ENCODE results near the gene SARS2. TPM values are rescaled to one million over a fixed set of nuclear protein-coding genes. Genes with fewer than 3 reads are reported as not detected.
"Not testable (repeated sequence)": the region's sequence is repeated elsewhere in the genome, so short reads cannot be mapped to it uniquely, and the experiment has no call there.

Gene SARS2
- total RNA-seq = 10 to 100 TPM; 39.8 to 43.2 TPM

DNA sequence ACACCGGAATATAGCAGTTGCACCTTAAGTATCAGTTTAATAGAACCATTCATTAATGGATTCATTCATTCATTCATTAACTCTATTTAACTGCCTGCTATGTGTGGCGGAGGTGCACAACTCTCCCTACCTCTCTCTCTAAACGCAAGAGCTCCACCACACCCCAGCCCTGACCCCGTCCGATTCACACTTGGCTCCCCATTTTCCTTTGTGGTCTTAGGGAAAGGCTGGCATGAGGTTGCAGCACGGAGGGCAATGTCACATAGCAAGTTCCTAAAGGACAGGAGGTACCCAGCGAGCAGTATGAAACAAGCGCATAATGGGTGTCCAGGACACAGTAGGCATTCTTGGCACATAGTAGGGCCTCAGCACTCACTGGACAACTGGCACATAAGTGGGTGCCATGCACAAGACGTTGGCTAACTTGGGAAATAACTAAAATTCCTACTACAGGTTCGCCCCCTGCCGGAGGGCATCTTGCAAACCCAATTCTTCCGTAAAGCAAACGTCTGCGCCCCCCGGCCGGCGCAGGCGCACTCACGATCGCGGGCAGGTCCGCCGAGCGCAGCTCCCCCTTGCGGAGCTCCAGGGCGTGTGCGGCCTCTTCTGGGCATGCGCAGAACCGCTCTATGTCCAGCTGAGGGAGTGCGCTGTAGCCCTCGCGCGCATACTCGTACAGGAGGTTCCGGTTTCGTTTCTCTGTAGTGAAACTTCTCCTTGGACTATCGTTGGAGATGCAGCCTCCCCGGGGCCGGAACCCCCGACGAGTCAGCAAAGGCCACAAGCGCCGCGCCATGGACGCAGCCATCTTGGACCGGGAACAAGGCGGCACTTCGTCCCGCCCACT, at the start of gene SARS2:
SARS2 (minus strand) TSS at position 835 of the 847 bp plus-strand sequence; CDS start at position 808, 27 bp downstream.
- DNase-seq = peak; percentile 92
- H3K36me3 Mint-ChIP-seq = peaks cover 39% of the 10 kb centered on the region
- peak within 1 kb of the TSS; percentile 97 for H3K4me3 Mint-ChIP-seq

GRCh38 chr19:38979812-38980211, 49.2 kb upstream of the SARS2 start:
- H3K4me3 Mint-ChIP-seq = no peak overlapping the region
- no peaks in the 10 kb centered on the region for H3K9me3 Mint-ChIP-seq
- peaks cover 38% of the 10 kb centered on the region for H3K27me3 Mint-ChIP-seq
- H3K36me3 Mint-ChIP-seq = no peaks in the 10 kb centered on the region
- no peak overlapping the region for H3K27ac Mint-ChIP-seq
- no peak for DNase-seq
- H3K4me1 Mint-ChIP-seq = peaks cover 9% of the 10 kb centered on the region

More for the DNA sequence above, at the start of gene SARS2:
- no peaks in the 10 kb centered on the region for H3K27me3 Mint-ChIP-seq
- peak within 1 kb of the TSS; percentile 99 for H3K27ac Mint-ChIP-seq
- peaks cover 9% of the 10 kb centered on the region for H3K9me3 Mint-ChIP-seq
- H3K4me1 Mint-ChIP-seq = peaks cover 25% of the 10 kb centered on the region

DNA sequence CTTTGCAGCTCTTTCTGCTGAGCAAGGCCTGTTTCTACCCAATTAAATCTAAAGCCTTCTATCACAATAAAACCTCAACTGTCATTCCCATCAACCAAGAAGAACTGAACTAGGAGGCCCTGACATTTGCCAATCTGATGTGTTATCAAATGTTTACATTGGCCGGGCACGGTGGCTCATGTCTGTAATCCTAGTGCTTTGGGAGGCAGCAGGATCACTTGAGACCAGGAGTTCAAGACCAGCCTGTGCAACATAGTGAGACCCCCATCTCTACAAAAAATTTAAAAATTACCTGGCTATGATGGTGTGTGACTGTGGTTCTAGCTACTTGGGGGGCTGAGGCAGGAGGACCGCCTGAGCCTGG, 47.7 kb upstream of the SARS2 start:
- no peak overlapping the region for H3K4me3 Mint-ChIP-seq
- H3K9me3 Mint-ChIP-seq = no peaks in the 10 kb centered on the region
- H3K4me1 Mint-ChIP-seq = peaks cover 9% of the 10 kb centered on the region
- no peak for DNase-seq
- H3K36me3 Mint-ChIP-seq = no peaks in the 10 kb centered on the region
- H3K27ac Mint-ChIP-seq = no peak overlapping the region
- peaks cover 45% of the 10 kb centered on the region for H3K27me3 Mint-ChIP-seq

GRCh38 chr19:38977445-38978325, 47.1 kb upstream of the SARS2 start:
- no peak overlapping the region for H3K4me3 Mint-ChIP-seq
- no peaks in the 10 kb centered on the region for H3K9me3 Mint-ChIP-seq
- peak; percentile 48 for DNase-seq
- H3K4me1 Mint-ChIP-seq = peaks cover 9% of the 10 kb centered on the region
- H3K36me3 Mint-ChIP-seq = no peaks in the 10 kb centered on the region
- H3K27me3 Mint-ChIP-seq = peaks cover 45% of the 10 kb centered on the region
- no peak overlapping the region for H3K27ac Mint-ChIP-seq

GRCh38 chr19:38975861-38976271, 45.3 kb upstream of the SARS2 start:
- Mint-ChIP-seq H3K27ac (no peak overlapping the region), H3K27me3 (peaks cover 45% of the 10 kb centered on the region), H3K4me1 (peaks cover 9% of the 10 kb centered on the region), H3K36me3 (no peaks in the 10 kb centered on the region), H3K4me3 (no peak overlapping the region), H3K9me3 (no peaks in the 10 kb centered on the region)
- no peak for DNase-seq

DNA sequence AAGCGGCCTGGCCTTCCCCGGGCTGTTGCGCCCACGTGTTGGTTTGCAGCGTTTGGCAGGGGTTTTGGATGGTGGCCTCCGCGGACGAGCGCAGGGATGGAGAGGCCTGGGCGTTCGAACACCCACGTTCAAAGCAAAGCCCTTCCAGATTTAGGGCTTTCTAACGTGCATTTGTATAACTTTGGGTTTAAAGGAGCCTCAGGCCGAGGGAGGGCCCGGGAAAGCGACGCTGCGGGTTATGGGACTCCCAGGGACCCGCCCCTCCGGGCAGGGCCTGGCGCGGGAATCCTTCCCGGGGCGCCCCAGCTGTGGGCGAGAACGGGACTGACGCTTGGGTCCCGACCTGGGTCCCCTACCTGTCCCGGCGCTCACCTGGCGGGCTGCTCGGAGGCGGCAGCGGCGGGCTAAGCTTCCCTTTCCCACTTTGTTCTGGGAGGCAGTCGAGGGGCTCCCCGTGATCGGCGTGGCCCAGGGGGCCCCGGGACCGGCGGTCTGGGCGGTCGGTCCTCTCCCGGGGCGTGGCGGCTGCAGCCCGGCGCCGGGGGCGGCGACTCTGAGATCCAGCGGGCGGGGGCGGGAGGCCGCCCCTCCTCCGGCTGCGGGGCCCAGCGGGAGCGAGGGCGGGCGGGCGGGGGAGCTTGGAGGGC, 44.8 kb upstream of the SARS2 start, which contains the start of gene FBXO17:
FBXO17 (minus strand) TSS at position 529 of the 647 bp plus-strand sequence. CDS start 25,423 bp downstream, outside the sequence.
- Mint-ChIP-seq H3K27ac (no peak within 1 kb of the TSS), H3K27me3 (peaks cover 42% of the 10 kb centered on the region), H3K4me3 (peak within 1 kb of the TSS; percentile 16), H3K4me1 (peaks cover 9% of the 10 kb centered on the region), H3K9me3 (no peaks in the 10 kb centered on the region), H3K36me3 (no peaks in the 10 kb centered on the region)
- peak; percentile 9 for DNase-seq

- H3K36me3 Mint-ChIP-seq = no peaks in the 10 kb centered on the region
- DNase-seq = no peak
- H3K4me3 Mint-ChIP-seq = peak overlapping the region; percentile 16
- H3K4me1 Mint-ChIP-seq = peaks cover 9% of the 10 kb centered on the region
- H3K9me3 Mint-ChIP-seq = no peaks in the 10 kb centered on the region
- no peak overlapping the region for H3K27ac Mint-ChIP-seq
- peaks cover 42% of the 10 kb centered on the region for H3K27me3 Mint-ChIP-seq
Observed at GRCh38 chr19:38974624-38975213, 44.2 kb upstream of the SARS2 start.

DNA sequence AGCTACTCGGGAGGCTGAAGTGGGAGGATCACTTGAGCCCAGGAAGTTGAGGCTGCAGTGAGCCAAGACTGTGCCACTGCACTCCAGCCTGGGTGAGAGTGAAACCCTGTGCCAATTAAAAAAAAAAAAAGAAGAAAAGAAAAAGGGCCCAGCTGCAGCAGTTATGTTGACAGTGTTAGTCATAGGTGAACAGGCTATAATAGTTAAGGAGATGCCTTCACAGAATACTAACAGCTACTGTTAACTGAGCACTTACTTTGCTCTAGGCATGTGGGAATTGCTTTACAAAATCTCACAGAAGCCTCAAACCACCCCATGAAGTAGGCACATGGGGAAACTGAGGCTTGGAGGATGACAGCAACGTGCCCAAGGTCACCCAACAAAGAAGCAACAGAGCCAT, 41.1 kb upstream of the SARS2 start:
- no peak for DNase-seq
- H3K36me3 Mint-ChIP-seq = no peaks in the 10 kb centered on the region
- H3K4me1 Mint-ChIP-seq = peaks cover 3% of the 10 kb centered on the region
- no peak overlapping the region for H3K4me3 Mint-ChIP-seq
- H3K27me3 Mint-ChIP-seq = peaks cover 20% of the 10 kb centered on the region
- no peaks in the 10 kb centered on the region for H3K9me3 Mint-ChIP-seq
- H3K27ac Mint-ChIP-seq = no peak overlapping the region

DNA sequence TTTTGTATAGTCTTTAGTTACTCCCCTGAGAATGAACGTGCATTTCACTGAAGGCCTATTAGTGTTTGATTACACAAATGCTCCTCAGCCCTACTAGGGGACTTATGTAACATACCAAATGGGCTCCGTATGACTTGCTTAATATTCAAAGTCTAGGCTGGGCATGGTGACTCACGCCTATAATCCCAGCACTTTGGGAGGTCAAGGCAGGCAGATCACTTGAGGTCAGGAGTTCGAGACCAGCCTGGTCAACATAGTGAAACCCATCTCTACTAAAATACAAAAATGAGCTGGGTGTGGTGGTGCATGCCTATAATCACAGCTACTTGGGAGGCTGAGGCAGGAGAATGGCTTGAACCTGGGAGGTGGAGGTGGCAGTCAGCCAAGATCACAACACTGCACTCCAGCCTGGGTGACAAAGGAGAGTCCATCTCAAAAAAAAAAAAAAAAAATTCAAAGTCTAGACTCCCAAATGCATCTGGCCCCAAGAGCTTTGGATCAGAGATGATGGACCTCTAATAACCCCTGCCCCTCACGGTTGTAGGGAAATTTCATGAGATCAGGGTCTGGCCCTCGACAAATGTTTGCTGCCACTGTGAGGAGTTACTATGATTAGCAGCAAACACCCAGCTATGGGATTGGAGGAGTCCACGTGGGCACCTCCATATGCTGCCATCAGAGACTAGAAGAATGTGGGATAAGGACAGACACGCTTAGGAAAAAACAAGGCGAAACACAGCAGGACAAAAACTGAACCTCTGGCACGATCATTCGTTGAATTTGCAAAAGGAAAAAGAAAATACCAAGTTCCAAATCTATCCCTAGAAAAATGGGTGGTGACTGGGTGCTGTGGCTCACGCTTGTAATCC, 40.3 kb upstream of the SARS2 start:
- Mint-ChIP-seq H3K27ac (no peak overlapping the region), H3K4me3 (no peak overlapping the region), H3K36me3 (no peaks in the 10 kb centered on the region), H3K9me3 (no peaks in the 10 kb centered on the region), H3K27me3 (peaks cover 13% of the 10 kb centered on the region), H3K4me1 (peaks cover under 1% of the 10 kb centered on the region)
- DNase-seq = no peak

GRCh38 chr19:38966149-38966548, 35.6 kb upstream of the SARS2 start:
- not testable (repeated sequence) for DNase-seq, H3K4me3 Mint-ChIP-seq, H3K9me3 Mint-ChIP-seq, H3K4me1 Mint-ChIP-seq, H3K27ac Mint-ChIP-seq, H3K36me3 Mint-ChIP-seq, H3K27me3 Mint-ChIP-seq

GRCh38 chr19:38964738-38965137, 34.2 kb upstream of the SARS2 start:
- no peak for DNase-seq
- H3K36me3 Mint-ChIP-seq = no peaks in the 10 kb centered on the region
- no peaks in the 10 kb centered on the region for H3K4me1 Mint-ChIP-seq
- peaks cover 9% of the 10 kb centered on the region for H3K27me3 Mint-ChIP-seq
- H3K9me3 Mint-ChIP-seq = no peaks in the 10 kb centered on the region
- H3K4me3 Mint-ChIP-seq = no peak overlapping the region
- no peak overlapping the region for H3K27ac Mint-ChIP-seq

- no peak for DNase-seq
- H3K27ac Mint-ChIP-seq = no peak overlapping the region
- no peaks in the 10 kb centered on the region for H3K36me3 Mint-ChIP-seq
- no peaks in the 10 kb centered on the region for H3K9me3 Mint-ChIP-seq
- H3K27me3 Mint-ChIP-seq = peaks cover 14% of the 10 kb centered on the region
- H3K4me1 Mint-ChIP-seq = no peaks in the 10 kb centered on the region
- no peak overlapping the region for H3K4me3 Mint-ChIP-seq
Observed at GRCh38 chr19:38959618-38960017, 29.1 kb upstream of the SARS2 start.

- Mint-ChIP-seq H3K9me3 (no peaks in the 10 kb centered on the region), H3K27ac (no peak overlapping the region), H3K36me3 (no peaks in the 10 kb centered on the region), H3K4me3 (no peak overlapping the region), H3K27me3 (peaks cover 23% of the 10 kb centered on the region), H3K4me1 (no peaks in the 10 kb centered on the region)
- no peak for DNase-seq
Observed at GRCh38 chr19:38958301-38958700, 27.7 kb upstream of the SARS2 start.

GRCh38 chr19:38956264-38956663, 25.7 kb upstream of the SARS2 start:
- H3K27ac Mint-ChIP-seq = no peak overlapping the region
- peaks cover 37% of the 10 kb centered on the region for H3K27me3 Mint-ChIP-seq

More at GRCh38 chr19:38956264-38956663, 25.7 kb upstream of the SARS2 start:
- DNase-seq = no peak
- H3K4me3 Mint-ChIP-seq = no peak overlapping the region
- no peaks in the 10 kb centered on the region for H3K36me3 Mint-ChIP-seq
- H3K4me1 Mint-ChIP-seq = no peaks in the 10 kb centered on the region
- no peaks in the 10 kb centered on the region for H3K9me3 Mint-ChIP-seq
